Type B pancreatic cell (in vitro differentiated cells): ENCODE results near the gene FARP1. TPM values are rescaled to one million over a fixed set of nuclear protein-coding genes. Genes with fewer than 3 reads are reported as not detected.
A peak's percentile ranks its signal among the peaks of the same experiment; 100 is the strongest.

Source experiments
- DNase-seq: peaks from one replicate; pipeline ENCODE4 v3.0.0; 2021; ENCODE audit warnings: mixed read lengths; ENCODE audit not compliant: unreplicated experiment; ENCODE audit errors: extremely low spot score
- H3K27ac Mint-ChIP-seq: 2 replicates; pipeline ENCODE4 v1.8.0; 2021; ENCODE audit warnings: mild to moderate bottlenecking, mixed read lengths
- H3K27me3 Mint-ChIP-seq: 2 replicates; pipeline ENCODE4 v1.8.0; 2021; ENCODE audit warnings: mixed read lengths
- H3K36me3 Mint-ChIP-seq: 2 replicates; pipeline ENCODE4 v1.8.0; 2021; ENCODE audit warnings: mixed read lengths
- H3K4me1 Mint-ChIP-seq: one replicate; pipeline ENCODE4 v1.8.0; 2021; ENCODE audit warnings: mixed read lengths; ENCODE audit not compliant: unreplicated experiment
- H3K4me3 Mint-ChIP-seq: 2 replicates; pipeline ENCODE4 v1.8.0; 2021; ENCODE audit warnings: mild to moderate bottlenecking, mixed read lengths
- H3K9me3 Mint-ChIP-seq: 2 replicates; pipeline ENCODE4 v1.8.0; 2021; ENCODE audit warnings: mixed read lengths
- total RNA-seq: library from RNA; stranded (reverse); gene quantifications from 2 replicates; pipeline ENCODE4 v1.2.1, GENCODE V29; 2021; ENCODE audit warnings: low replicate concordance
- TF ChIP-seq, protein P1 (sequence below): fragments of 200-600 bp; sonication (generic); conservative IDR thresholded peaks from 2 replicates; pipeline ENCODE4 v1.5.0; 2021; ENCODE audit warnings: antibody characterized with exemption, mild to moderate bottlenecking

FARP1 gene
- total RNA-seq, 1 donor from 2014 or later: 195 TPM

- TF ChIP-seq, protein P1, sequence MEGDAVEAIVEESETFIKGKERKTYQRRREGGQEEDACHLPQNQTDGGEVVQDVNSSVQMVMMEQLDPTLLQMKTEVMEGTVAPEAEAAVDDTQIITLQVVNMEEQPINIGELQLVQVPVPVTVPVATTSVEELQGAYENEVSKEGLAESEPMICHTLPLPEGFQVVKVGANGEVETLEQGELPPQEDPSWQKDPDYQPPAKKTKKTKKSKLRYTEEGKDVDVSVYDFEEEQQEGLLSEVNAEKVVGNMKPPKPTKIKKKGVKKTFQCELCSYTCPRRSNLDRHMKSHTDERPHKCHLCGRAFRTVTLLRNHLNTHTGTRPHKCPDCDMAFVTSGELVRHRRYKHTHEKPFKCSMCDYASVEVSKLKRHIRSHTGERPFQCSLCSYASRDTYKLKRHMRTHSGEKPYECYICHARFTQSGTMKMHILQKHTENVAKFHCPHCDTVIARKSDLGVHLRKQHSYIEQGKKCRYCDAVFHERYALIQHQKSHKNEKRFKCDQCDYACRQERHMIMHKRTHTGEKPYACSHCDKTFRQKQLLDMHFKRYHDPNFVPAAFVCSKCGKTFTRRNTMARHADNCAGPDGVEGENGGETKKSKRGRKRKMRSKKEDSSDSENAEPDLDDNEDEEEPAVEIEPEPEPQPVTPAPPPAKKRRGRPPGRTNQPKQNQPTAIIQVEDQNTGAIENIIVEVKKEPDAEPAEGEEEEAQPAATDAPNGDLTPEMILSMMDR: peak; percentile 29
- H3K36me3 Mint-ChIP-seq: peaks cover 11% of the 10 kb centered on the region
- H3K4me3 Mint-ChIP-seq: no peak overlapping the region
Observed at GRCh38 chr13:98482476-98483444, 339.9 kb downstream of the FARP1 start.

GRCh38 chr13:98483601-98484288 lies 340.9 kb downstream of the FARP1 start:
- TF ChIP-seq, protein P1: no peak
- H3K27me3 Mint-ChIP-seq: no peaks in the 10 kb centered on the region
- no peaks in the 10 kb centered on the region for H3K9me3 Mint-ChIP-seq
- no peak for DNase-seq
- peak overlapping the region; percentile 99 for H3K27ac Mint-ChIP-seq
- H3K4me1 Mint-ChIP-seq: peaks cover 68% of the 10 kb centered on the region
- peak overlapping the region; percentile 78 for H3K4me3 Mint-ChIP-seq
- H3K36me3 Mint-ChIP-seq: peaks cover 8% of the 10 kb centered on the region

More at GRCh38 chr13:98482476-98483444, 339.9 kb downstream of the FARP1 start:
- peaks cover 69% of the 10 kb centered on the region for H3K4me1 Mint-ChIP-seq
- no peaks in the 10 kb centered on the region for H3K27me3 Mint-ChIP-seq
- peak overlapping the region; percentile 99 for H3K27ac Mint-ChIP-seq
- H3K9me3 Mint-ChIP-seq: no peaks in the 10 kb centered on the region
- DNase-seq: no peak

- Mint-ChIP-seq H3K4me1 (peaks cover 68% of the 10 kb centered on the region), H3K36me3 (peaks cover 9% of the 10 kb centered on the region), H3K9me3 (no peaks in the 10 kb centered on the region), H3K27me3 (no peaks in the 10 kb centered on the region), H3K4me3 (peak overlapping the region; percentile 78), H3K27ac (peak overlapping the region; percentile 99)
- DNase-seq: no peak
- TF ChIP-seq, protein P1: no peak
Observed at GRCh38 chr13:98484289-98485219, 341.7 kb downstream of the FARP1 start.

DNA sequence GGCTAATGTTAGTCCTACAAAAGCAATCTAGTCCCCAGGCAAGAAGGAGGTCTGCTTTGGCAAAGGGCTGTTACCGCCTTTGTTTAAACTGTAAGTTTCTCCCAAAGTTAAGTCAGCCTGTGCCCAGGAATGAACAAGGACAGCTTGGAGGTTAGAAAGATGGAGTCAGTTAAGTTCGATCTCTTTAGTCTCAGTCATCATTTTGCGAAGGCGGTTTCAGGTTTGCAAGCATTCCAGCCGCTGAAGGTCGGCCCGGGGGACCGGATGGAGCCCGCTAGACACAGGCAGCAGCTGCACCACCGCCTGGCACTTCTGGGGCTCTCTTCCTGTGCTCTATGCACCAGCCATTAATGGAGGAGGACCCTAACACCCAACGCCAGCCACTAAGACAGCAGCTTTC lies 342.7 kb downstream of the FARP1 start:
- Mint-ChIP-seq H3K4me3 (peak overlapping the region; percentile 78), H3K27ac (peak overlapping the region; percentile 99)

More for the DNA sequence above, 342.7 kb downstream of the FARP1 start:
- TF ChIP-seq, protein P1: no peak
- DNase-seq: no peak
- no peaks in the 10 kb centered on the region for H3K27me3 Mint-ChIP-seq
- no peaks in the 10 kb centered on the region for H3K9me3 Mint-ChIP-seq
- H3K4me1 Mint-ChIP-seq: peaks cover 76% of the 10 kb centered on the region
- peaks cover 13% of the 10 kb centered on the region for H3K36me3 Mint-ChIP-seq
